HepG2 (cell line): ENCODE data around the gene E2F1. TPM values are rescaled to one million over a fixed set of nuclear protein-coding genes. Genes with fewer than 3 reads are reported as not detected.

ENCODE experiments used
- ETV5 ChIP-seq: IDR thresholded peaks from 2 replicates; pipeline ENCODE4 v1.6.1; 2018; ENCODE audit warnings: missing biosample characterization, missing genetic modification reagents, inconsistent platforms, borderline replicate concordance
- GATAD1 ChIP-seq: IDR thresholded peaks from 2 replicates; pipeline ENCODE4 v1.6.1; 2016; ENCODE audit warnings: missing genetic modification reagents, missing compliant biosample characterization
- GFI1 ChIP-seq: sonication (generic); formaldehyde crosslinking; IDR thresholded peaks from 2 replicates; pipeline ENCODE4 v1.5.0; 2020; ENCODE audit warnings: missing genetic modification reagents, mild to moderate bottlenecking, borderline replicate concordance
- GMEB2 ChIP-seq: IDR thresholded peaks from 2 replicates; pipeline ENCODE4 v1.6.1; 2016; ENCODE audit warnings: missing biosample characterization, missing genetic modification reagents, low read depth
- HNF1A ChIP-seq, 2 experiments: sonication (generic) in 1 of 2; formaldehyde crosslinking in 1 of 2; IDR thresholded peaks; 2 replicates each; pipeline versions ENCODE4 v1.4.0 to v1.6.1; 2016 to 2020; ENCODE audit warnings: borderline replicate concordance in 1 of 2, low read depth in 1 of 2, mild to moderate bottlenecking in 1 of 2, missing genetic modification reagents in 1 of 2
- IKZF4 ChIP-seq: sonication (generic); formaldehyde crosslinking; IDR thresholded peaks from 2 replicates; pipeline ENCODE4 v1.5.1; 2020; ENCODE audit warnings: borderline replicate concordance, mild to moderate bottlenecking, low read depth, missing genetic modification reagents; ENCODE audit errors: not compliant biosample characterization
- JUNB ChIP-seq: sonication (generic); formaldehyde crosslinking; IDR thresholded peaks from 2 replicates; pipeline ENCODE4 v1.8.0; 2022; ENCODE audit warnings: missing genetic modification reagents, mild to moderate bottlenecking, borderline replicate concordance
- RFX3 ChIP-seq: IDR thresholded peaks from 2 replicates; pipeline ENCODE4 v1.6.1; 2016; ENCODE audit warnings: missing biosample characterization, missing genetic modification reagents
- SOX6 ChIP-seq, 2 experiments: fragments of 450-650 bp in 1 of 2; sonication (generic) in 1 of 2; formaldehyde crosslinking in 1 of 2; IDR thresholded peaks; 2 replicates each; pipeline versions ENCODE4 v1.4.0 to v1.6.1; 2017 to 2020; ENCODE audit warnings: antibody characterized with exemption in 1 of 2, mild to moderate bottlenecking in 1 of 2, missing genetic modification reagents in 1 of 2
- SP1 ChIP-seq, 2 experiments: fragments of 450-650 bp in 1 of 2; sonication (generic) in 1 of 2; formaldehyde crosslinking in 1 of 2; IDR thresholded peaks; 2 replicates each; pipeline versions ENCODE4 v1.4.0 to v1.6.1; 2016 to 2020; ENCODE audit warnings: missing genetic modification reagents in 1 of 2
- TEAD3 ChIP-seq: optimal IDR thresholded peaks from 2 replicates; pipeline ENCODE3; 2016; ENCODE audit warnings: borderline replicate concordance
- YEATS2 ChIP-seq: sonication (generic); formaldehyde crosslinking; IDR thresholded peaks from 2 replicates; pipeline ENCODE4 v1.4.0; 2020; ENCODE audit warnings: missing genetic modification reagents, borderline replicate concordance
- ZFP36L2 ChIP-seq: sonication (generic); formaldehyde crosslinking; IDR thresholded peaks from 2 replicates; pipeline ENCODE4 v1.4.0; 2020; ENCODE audit warnings: missing genetic modification reagents
- ZNF24 ChIP-seq: fragments of 450-650 bp; IDR thresholded peaks from 2 replicates; pipeline ENCODE4 v1.6.1; 2017; ENCODE audit warnings: antibody characterized with exemption, mild to moderate bottlenecking
- ZNF276 ChIP-seq: sonication (generic); formaldehyde crosslinking; IDR thresholded peaks from 2 replicates; pipeline ENCODE4 v1.4.0; 2020; ENCODE audit warnings: mild to moderate bottlenecking, low read depth, missing genetic modification reagents
- ZNF383 ChIP-seq: sonication (generic); formaldehyde crosslinking; IDR thresholded peaks from 2 replicates; pipeline ENCODE4 v1.4.0; 2020; ENCODE audit warnings: missing genetic modification reagents, mild to moderate bottlenecking, borderline replicate concordance
- ZNF570 ChIP-seq: sonication (generic); formaldehyde crosslinking; IDR thresholded peaks from 2 replicates; pipeline ENCODE4 v1.4.0; 2020; ENCODE audit warnings: mild to moderate bottlenecking, missing genetic modification reagents, borderline replicate concordance
- ZNF639 ChIP-seq: conservative IDR thresholded peaks from 2 replicates; pipeline ENCODE4 v1.6.1; 2018; ENCODE audit warnings: missing genetic modification reagents
- ZNF773 ChIP-seq: sonication (generic); formaldehyde crosslinking; IDR thresholded peaks from 2 replicates; pipeline ENCODE4 v1.4.0; 2020; ENCODE audit warnings: missing genetic modification reagents, borderline replicate concordance
- polyA plus RNA-seq, 8 experiments: library from polyadenylated mRNA; depleted of rRNA in 3 of 8; stranded (reverse) in 7 of 8; unstranded in 1 of 8; fragments of >200 nt; fragmentation: Illumina TruSeq in 4 of 8; extraction: Trizol in 4 of 8; gene quantifications; 2 replicates each; pipeline versions ENCODE4 v1.2.1 to v1.2.3, GENCODE V29; 2011 to 2016; ENCODE audit warnings: low read depth in 4 of 8, missing spikeins in 1 of 8, mixed read lengths in 1 of 8; ENCODE audit not compliant: insufficient read depth in 1 of 8
- total RNA-seq, 5 experiments: library from RNA; depleted of rRNA; stranded (reverse); fragments of >200 nt; fragmentation: Illumina TruSeq; extraction: Trizol; gene quantifications; 2 replicates each; pipeline ENCODE4 v1.2.3, GENCODE V29; 2016; ENCODE audit warnings: low read depth in 1 of 5

The E2F1 gene
- total and polyA plus RNA-seq, 2 of the 13 experiments (the other 11 are each of a cell fraction or from before 2014, with no cell fraction given), result 25.5 to 39.4 TPM

- TF ChIP-seq HNF1A (IDR thresholded peaks at IDR 0.05; ENCODE audit: low read depth), result peak; percentile 64; the same call in 1 of the 2 replicates
- TF ChIP-seq HNF1A (CRISPR knock-in tag; IDR thresholded peaks at IDR 0.05; ENCODE audit: borderline replicate concordance), result no peak
- TF ChIP-seq GMEB2 (CRISPR knock-in tag), result no peak
- no peak for TF ChIP-seq RFX3 (CRISPR knock-in tag)
- peak; percentile 46; the same call in 1 of the 2 replicates for TF ChIP-seq GATAD1 (CRISPR knock-in tag)
- peak; percentile 86 for TF ChIP-seq GFI1 (CRISPR knock-in tag)
- no peak for TF ChIP-seq ZNF570 (CRISPR knock-in tag)
- no peak for TF ChIP-seq SP1 (IDR thresholded peaks at IDR 0.05)
- TF ChIP-seq SP1 (CRISPR knock-in tag; IDR thresholded peaks at IDR 0.05), result no peak
- no peak for TF ChIP-seq SOX6 (IDR thresholded peaks at IDR 0.05)
- peak; percentile 98 for TF ChIP-seq SOX6 (CRISPR knock-in tag; IDR thresholded peaks at IDR 0.05)
- TF ChIP-seq ZNF276 (CRISPR knock-in tag), result peak; percentile 9; the same call in 1 of the 2 replicates
- peak; percentile 56; the same call in 1 of the 2 replicates for TF ChIP-seq ETV5 (CRISPR knock-in tag)
- no peak for TF ChIP-seq ZNF639 (CRISPR knock-in tag)
- TF ChIP-seq ZNF773 (CRISPR knock-in tag), result no peak
- TF ChIP-seq IKZF4 (CRISPR knock-in tag), result no peak
- no peak for TF ChIP-seq ZNF383 (CRISPR knock-in tag)
- no peak for TF ChIP-seq JUNB (CRISPR knock-in tag)
- TF ChIP-seq ZNF24, result peak; percentile 58
- TF ChIP-seq YEATS2 (CRISPR knock-in tag), result no peak
- TF ChIP-seq ZFP36L2 (CRISPR knock-in tag), result no peak
- no peak for TF ChIP-seq TEAD3 (CRISPR knock-in tag)
These were observed 38.4 kb upstream of the E2F1 start (continued) for GRCh38 chr20:33724439-33725094.
